GM23338 (cell line): ENCODE results near the gene CSTF3.

ENCODE experiments used
- CREB1 ChIP-seq: fragments of 250-450 bp; sonication (Bioruptor Pico); IDR thresholded peaks from 2 replicates; pipeline ENCODE4 v1.5.0; 2020; ENCODE audit warnings: low read depth, mild to moderate bottlenecking, moderate library complexity
- CTCF ChIP-seq, 2 experiments: fragments of 200-600 bp in 1 of 2; sonication (generic) in 1 of 2; conservative IDR thresholded peaks; 2 replicates each; pipeline versions ENCODE4 v1.5.1 to v1.6.1; 2016 to 2017; ENCODE audit warnings: antibody characterized with exemption in 2 of 2, low read depth in 2 of 2, mild to moderate bottlenecking in 2 of 2, moderate library complexity in 1 of 2
- EZH2 ChIP-seq: fragments of 200-600 bp; sonication (generic); IDR thresholded peaks from one replicate; pipeline ENCODE4 v1.8.0; 2017; ENCODE audit warnings: antibody characterized with exemption, mild to moderate bottlenecking, low read depth; ENCODE audit not compliant: unreplicated experiment
- EZH2phosphoT487 ChIP-seq: fragments of 200-600 bp; sonication (generic); IDR thresholded peaks from one replicate; pipeline ENCODE4 v1.8.1; 2018; ENCODE audit warnings: antibody characterized with exemption; ENCODE audit not compliant: unreplicated experiment
- POLR2AphosphoS5 ChIP-seq: IDR thresholded peaks from 2 replicates; pipeline ENCODE4 v1.6.1; 2016; ENCODE audit warnings: antibody characterized with exemption, low read depth
- ZNF114 ChIP-seq: fragments of 250-450 bp; sonication (Bioruptor Pico); IDR thresholded peaks from 2 replicates; pipeline ENCODE4 v1.5.0; 2020; ENCODE audit warnings: mild to moderate bottlenecking, moderate library complexity
- TF ChIP-seq, protein P1 (sequence below): IDR thresholded peaks from one replicate; pipeline ENCODE4 v1.6.1; 2018; ENCODE audit warnings: antibody characterized with exemption; ENCODE audit not compliant: unreplicated experiment
- TF ChIP-seq, protein P2 (sequence below): IDR thresholded peaks from 2 replicates; pipeline ENCODE4 v1.6.1; 2016; ENCODE audit warnings: antibody characterized with exemption

DNA sequence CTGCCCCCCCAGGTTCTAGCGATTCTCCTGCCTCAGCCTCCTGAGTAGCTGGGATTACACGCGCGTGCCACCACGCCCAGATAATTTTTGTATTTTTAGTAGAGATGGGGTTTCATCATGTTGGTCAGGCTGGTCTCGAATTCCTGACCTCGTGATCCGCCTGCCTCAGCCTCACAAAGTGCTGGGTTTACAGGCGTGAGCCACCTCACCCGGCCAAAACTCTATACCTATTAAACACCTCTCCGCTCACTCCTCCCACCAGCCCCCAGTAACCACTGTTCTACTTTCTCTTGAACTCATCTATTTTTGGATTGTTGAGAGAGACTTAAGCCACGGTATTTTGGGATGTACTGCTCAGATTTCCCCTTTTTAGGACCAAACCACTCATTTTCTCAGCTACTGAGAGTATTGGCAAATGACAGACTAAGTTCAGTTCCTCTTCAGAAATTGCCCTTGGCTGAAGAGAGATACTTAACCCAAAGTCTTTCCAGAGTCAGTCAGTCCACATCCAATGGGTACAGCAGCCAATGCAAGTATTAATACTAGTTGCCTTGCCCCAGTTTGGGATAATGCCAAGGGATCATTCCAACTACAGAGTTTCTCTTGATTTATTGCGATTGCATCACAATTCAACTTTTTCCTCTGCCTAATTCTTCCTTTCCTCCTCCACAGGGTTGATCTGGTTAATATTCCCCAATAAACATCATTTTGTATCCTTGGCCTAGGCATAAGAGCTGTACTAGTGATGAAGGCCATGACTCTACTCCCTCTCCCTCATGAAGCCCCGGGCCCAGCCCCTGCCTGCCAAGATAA lies 36.8 kb upstream of the CSTF3 start:
- TF ChIP-seq, protein P1, sequence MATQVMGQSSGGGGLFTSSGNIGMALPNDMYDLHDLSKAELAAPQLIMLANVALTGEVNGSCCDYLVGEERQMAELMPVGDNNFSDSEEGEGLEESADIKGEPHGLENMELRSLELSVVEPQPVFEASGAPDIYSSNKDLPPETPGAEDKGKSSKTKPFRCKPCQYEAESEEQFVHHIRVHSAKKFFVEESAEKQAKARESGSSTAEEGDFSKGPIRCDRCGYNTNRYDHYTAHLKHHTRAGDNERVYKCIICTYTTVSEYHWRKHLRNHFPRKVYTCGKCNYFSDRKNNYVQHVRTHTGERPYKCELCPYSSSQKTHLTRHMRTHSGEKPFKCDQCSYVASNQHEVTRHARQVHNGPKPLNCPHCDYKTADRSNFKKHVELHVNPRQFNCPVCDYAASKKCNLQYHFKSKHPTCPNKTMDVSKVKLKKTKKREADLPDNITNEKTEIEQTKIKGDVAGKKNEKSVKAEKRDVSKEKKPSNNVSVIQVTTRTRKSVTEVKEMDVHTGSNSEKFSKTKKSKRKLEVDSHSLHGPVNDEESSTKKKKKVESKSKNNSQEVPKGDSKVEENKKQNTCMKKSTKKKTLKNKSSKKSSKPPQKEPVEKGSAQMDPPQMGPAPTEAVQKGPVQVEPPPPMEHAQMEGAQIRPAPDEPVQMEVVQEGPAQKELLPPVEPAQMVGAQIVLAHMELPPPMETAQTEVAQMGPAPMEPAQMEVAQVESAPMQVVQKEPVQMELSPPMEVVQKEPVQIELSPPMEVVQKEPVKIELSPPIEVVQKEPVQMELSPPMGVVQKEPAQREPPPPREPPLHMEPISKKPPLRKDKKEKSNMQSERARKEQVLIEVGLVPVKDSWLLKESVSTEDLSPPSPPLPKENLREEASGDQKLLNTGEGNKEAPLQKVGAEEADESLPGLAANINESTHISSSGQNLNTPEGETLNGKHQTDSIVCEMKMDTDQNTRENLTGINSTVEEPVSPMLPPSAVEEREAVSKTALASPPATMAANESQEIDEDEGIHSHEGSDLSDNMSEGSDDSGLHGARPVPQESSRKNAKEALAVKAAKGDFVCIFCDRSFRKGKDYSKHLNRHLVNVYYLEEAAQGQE: no peak
- TF ChIP-seq EZH2: no peak
- no peak for TF ChIP-seq CTCF (conservative IDR thresholded peaks at IDR 0.05; ENCODE audit: low read depth in 2 of 2)
- TF ChIP-seq POLR2AphosphoS5: no peak
- no peak for TF ChIP-seq EZH2phosphoT487
- TF ChIP-seq ZNF114 (CRISPR knock-in tag): no peak
- no peak for TF ChIP-seq CREB1 (CRISPR knock-in tag)
- TF ChIP-seq, protein P2, sequence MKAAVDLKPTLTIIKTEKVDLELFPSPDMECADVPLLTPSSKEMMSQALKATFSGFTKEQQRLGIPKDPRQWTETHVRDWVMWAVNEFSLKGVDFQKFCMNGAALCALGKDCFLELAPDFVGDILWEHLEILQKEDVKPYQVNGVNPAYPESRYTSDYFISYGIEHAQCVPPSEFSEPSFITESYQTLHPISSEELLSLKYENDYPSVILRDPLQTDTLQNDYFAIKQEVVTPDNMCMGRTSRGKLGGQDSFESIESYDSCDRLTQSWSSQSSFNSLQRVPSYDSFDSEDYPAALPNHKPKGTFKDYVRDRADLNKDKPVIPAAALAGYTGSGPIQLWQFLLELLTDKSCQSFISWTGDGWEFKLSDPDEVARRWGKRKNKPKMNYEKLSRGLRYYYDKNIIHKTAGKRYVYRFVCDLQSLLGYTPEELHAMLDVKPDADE: no peak
